ENCODE results near the gene DDX20.

DNA sequence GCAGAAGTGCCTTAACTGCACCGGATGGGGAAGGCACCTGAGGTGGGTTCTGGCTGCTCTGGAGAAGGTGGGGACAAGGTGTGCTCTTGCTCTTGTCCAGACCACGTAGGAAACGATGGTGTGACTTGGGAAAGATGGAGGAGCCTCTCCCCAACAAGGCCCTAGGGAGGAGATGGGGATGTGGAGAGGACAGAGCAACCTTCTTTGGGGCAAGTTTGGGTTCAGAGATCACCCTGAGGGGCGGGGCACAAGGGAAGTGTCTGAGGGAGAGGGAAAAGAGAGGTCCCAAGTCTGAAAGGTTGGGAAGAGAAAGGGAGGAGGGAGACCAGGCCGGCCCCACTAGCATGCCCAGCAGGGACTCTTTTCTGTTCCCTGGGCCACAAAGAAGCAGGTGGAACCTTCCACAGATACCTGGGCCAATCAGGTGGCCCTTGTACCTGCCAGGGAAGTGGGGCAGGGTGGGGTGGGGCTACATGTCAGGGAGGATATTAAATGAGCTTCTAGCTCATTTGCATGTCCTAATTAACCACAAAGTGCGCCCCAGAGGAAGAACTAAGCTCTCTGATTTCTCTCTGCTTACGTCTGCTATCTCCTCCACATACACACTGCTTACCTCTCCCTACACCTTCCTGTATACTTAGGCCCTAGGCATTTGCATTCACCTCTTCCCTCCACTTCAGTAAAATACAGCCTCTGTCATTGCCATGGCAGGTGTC, 32.5 kb upstream of the DDX20 start:
- TF ChIP-seq, protein P1, sequence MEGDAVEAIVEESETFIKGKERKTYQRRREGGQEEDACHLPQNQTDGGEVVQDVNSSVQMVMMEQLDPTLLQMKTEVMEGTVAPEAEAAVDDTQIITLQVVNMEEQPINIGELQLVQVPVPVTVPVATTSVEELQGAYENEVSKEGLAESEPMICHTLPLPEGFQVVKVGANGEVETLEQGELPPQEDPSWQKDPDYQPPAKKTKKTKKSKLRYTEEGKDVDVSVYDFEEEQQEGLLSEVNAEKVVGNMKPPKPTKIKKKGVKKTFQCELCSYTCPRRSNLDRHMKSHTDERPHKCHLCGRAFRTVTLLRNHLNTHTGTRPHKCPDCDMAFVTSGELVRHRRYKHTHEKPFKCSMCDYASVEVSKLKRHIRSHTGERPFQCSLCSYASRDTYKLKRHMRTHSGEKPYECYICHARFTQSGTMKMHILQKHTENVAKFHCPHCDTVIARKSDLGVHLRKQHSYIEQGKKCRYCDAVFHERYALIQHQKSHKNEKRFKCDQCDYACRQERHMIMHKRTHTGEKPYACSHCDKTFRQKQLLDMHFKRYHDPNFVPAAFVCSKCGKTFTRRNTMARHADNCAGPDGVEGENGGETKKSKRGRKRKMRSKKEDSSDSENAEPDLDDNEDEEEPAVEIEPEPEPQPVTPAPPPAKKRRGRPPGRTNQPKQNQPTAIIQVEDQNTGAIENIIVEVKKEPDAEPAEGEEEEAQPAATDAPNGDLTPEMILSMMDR (IDR thresholded peaks at IDR 0.05): no peak
- no peak for TF ChIP-seq POLR2AphosphoS5 (IDR thresholded peaks at IDR 0.05)
